K562 treated with DMSO at 1 percent for 48 hours (cell line): ENCODE results near the gene MOXD1. TPM values are rescaled to one million over a fixed set of nuclear protein-coding genes. Genes with fewer than 3 reads are reported as not detected.

Source experiments
- total RNA-seq: library from RNA; unstranded; fragments of 300-600 nt; gene quantifications from 2 replicates; pipeline ENCODE4 v1.2.3, GENCODE V29; 2022; ENCODE audit warnings: low replicate concordance; ENCODE audit errors: extremely low read depth

The MOXD1 gene
- total RNA-seq = not detected in 2 replicates

DNA sequence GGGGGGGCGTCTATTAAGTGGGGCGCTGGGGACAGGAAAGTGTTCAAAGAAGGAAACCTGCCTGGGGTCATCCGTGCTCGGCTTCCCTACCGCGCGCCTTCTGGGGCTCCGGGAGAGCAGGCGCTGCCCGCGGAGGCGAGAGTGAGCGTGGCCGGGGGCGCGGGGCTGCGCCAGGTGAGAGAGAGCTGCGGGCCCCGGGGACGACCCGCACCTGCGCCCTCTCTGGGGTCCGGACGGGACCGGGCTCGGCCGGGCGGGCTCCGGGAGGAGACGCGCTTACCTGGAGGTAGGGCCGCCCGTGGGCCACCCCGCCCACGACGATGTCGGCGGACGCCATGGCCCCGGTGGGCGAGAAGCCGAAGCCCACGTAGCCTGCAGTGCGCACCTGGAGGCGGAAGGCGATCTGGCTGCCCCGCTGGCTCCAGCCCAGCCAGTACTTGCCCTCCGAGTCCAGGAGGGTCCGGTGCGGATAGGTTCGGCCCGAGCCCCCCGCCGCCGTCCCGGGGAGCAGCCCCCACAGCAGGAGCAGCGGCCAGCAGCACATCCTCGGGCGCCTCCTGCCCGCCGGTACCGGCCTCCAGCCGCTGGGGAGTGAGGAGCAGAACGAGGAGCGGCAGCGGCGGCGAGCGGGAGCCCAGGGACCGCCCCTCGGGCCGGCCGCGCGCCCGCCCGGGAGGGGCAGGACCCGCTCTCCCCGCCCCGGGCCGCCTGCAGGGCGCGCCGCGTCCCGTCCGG, at the start of gene MOXD1:
Gene MOXD1 (minus strand): TSS at position 593 of the 735 bp plus-strand sequence. CDS start 49 bp downstream, at position 544.

Other genes starting within 250 kb of the MOXD1 start
- not detected in 2 replicates for gene STX7, start 111.6 kb upstream of the MOXD1 start, total RNA-seq
- not detected in 2 replicates for gene TAAR9, start 136.8 kb upstream of the MOXD1 start, total RNA-seq
- not detected in 2 replicates for gene TAAR8, start 151.2 kb upstream of the MOXD1 start, total RNA-seq
- not detected in 2 replicates for gene TAAR6, start 168.8 kb upstream of the MOXD1 start, total RNA-seq
- gene TAAR5, start 188.3 kb upstream of the MOXD1 start, total RNA-seq = not detected in 2 replicates
- gene TAAR2, start 222.8 kb upstream of the MOXD1 start, total RNA-seq = not detected in 2 replicates